ENCODE measurements around the gene GLUD1.
"Not testable (repeated sequence)": the region's sequence is repeated elsewhere in the genome, so short reads cannot be mapped to it uniquely, and the experiment has no call there.

Gene GLUD1

DNA sequence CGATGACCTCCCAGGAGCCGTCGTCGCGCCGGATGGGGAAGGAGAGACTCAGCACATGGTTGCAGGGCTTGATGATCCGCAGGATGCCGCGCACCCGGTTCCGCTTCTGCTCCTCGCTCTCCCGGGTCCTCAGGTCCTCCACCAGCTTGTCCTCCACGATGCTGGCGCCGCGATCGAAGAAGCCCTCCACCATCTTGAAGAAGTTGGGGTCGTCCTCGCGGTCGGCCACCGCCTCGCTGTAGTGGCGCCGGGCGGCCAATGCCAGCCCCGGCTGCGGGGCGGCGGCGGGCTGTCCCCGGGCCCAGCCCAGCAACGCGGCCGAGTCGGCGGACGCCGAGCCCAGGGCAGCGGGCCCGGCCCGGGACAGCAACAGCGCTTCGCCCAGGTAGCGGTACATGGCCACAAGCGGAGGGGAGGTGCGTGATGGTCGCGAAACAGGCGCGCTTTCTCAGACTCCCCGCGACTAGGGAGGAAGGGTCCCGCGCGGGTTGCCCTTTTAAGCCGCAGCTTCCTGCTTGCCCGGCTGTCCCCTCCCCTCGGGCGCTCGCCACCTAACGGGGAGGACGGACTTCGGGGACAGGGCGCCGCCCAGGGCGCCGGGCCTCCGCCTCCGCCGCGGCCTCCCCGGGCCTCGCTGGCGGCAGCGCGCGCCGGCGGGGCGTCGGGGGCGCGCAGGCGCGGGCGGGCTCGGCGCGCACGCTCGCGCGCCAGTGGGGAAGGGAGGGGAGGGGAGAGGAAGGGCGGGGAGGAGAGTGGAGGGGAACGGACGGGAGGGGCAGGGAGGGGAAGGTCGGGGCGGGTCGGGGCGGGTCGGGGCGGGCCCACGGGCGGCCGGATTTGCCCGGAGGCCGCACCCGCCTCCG lies at the start of gene GLUD1, which contains the start of gene SHLD2:
TSS of gene GLUD1 (minus strand) at position 471 of the 863 bp plus-strand sequence. CDS start at position 397, 74 bp downstream.
TSS of gene SHLD2 (plus strand) at position 834 of the 863 bp plus-strand sequence. CDS start 56,149 bp downstream, outside the sequence.
- peak; percentile 86 for DNase-seq (ENCODE audit: low read depth)

DNA sequence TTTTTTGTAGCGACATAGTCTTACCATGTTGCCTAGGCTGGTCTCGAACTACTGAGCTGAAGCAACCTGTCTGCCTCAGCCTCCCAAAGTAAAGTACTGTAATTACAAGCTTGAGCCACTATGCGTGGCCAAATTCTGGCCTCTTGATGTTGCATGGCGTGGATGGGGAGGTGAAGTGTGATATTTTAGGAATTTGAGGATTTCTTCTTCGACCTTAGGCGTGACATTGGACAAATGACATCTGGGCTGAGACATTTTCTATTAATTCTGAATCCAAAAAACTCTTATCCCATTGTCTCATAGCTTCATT lies 48.4 kb upstream of the GLUD1 start:
- not testable (repeated sequence) for DNase-seq (ENCODE audit: low read depth)

DNA sequence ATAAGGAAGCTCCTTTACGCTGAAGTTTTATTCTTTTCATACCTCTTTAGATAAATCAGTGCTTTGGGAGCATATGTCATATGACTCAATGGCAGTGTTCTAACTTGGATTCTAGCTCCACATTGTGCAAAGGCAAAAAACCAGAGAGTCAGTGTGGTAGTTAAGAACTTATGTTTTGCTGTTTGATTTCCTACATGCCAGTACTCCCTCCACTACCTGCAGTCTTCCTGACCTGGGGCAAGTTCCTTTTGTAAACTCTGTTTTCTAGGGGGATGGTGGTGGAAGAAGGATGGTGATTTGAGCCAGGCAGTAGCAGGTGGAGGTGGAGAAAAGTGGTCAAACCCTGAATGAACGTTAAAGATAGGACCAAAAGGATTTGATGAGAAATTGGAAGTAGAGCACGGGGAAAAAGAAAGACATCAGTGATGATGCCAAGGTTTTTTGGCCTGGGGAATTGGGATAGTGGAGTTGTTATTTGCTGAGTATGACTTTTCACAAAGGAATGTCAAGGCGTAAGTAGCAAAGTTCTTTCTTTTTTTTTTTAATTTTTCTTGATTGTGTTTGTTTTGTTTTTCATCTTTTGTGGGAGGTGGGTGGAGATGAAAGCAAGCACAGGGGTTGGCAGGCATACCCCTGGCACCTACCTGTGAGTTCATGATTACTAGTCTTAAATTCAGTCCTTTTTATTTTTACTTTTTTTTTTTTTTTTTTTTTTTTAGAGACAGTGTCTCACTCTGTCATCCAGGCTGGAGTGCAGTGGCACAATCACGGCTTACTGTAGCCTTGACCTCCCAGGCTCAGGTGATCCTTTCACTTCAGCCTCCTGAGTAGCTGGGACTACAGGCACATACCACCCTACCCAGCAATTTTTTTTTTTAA lies 47.8 kb upstream of the GLUD1 start:
- DNase-seq (ENCODE audit: low read depth), result not testable (repeated sequence)

DNA sequence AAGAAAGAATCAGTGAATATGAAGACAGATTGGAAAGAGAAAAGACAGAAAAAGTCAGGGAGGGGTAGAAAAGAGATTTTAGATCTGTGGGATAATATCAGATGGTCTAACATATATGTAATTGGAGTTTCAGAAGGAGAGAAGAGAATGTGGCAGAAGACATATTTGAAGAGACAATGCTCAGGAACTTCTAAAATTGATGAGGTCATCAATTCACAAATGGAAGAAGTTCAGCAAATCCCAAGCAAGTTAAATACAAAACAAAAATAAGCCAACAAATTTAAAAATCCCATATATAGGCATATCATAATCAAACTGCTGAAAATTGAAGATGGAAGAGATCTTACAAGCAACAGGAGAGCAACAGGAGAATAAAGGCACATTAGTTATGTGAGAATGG lies 42.8 kb upstream of the GLUD1 start:
- not testable (repeated sequence) for DNase-seq (ENCODE audit: low read depth)

DNA sequence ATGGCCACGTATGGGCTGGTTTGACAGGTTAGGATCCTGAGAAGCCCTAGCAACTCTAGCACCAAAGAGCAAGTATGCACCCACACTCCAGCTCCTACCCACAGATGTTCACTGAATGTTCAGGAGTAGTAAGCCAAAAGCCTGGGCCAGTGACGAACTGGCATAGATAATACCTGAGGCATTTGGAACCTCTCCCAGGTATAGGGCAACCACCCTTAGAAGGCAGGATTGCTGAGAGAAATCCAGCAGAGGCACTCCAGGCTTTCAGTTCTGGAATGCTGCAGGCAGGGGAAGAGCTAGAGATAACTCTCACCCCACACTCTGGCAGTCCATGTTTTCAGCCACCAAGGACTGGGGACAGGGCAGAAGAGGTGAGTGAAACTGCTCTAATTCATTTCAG lies 39.8 kb upstream of the GLUD1 start:
- DNase-seq (ENCODE audit: low read depth), result not testable (repeated sequence)

DNA sequence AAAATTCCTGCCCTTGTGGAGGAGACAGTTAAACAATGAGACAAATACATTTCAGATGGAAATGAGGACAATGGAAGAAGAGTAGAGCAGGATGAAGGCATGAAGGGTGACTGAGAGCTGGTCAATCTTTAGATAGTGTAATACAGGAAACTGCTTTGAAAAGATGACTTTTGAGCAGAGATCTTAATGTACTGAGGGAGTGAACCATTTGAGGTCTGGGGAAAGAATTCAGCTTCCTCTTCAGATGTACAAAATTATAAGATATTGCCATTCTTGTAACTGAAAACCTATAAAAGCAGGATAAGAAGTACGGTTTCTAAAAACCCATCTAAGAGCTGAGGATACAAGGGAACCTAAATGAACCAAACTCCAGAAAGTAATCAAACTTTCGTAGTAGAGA lies 39.3 kb upstream of the GLUD1 start:
- not testable (repeated sequence) for DNase-seq (ENCODE audit: low read depth)

DNA sequence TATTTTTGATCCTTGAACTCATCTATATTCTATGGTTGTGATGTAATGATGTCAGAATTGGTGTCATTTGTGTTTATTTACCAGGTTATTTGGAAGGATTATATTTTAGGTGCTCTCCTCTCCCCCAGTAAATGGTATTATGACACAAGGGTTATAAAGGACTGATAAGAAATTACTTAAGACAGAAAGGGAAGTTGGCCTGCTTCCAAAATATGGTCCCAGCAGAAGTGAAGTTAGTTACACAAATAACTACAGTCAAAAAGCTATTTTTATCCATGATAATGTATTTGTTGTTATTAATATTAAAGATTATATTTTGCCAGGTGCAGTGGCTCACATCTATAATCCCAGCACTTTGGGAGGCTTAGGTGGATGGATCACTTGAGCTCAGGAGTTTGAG lies 37.5 kb upstream of the GLUD1 start:
- DNase-seq (ENCODE audit: low read depth), result not testable (repeated sequence)

DNA sequence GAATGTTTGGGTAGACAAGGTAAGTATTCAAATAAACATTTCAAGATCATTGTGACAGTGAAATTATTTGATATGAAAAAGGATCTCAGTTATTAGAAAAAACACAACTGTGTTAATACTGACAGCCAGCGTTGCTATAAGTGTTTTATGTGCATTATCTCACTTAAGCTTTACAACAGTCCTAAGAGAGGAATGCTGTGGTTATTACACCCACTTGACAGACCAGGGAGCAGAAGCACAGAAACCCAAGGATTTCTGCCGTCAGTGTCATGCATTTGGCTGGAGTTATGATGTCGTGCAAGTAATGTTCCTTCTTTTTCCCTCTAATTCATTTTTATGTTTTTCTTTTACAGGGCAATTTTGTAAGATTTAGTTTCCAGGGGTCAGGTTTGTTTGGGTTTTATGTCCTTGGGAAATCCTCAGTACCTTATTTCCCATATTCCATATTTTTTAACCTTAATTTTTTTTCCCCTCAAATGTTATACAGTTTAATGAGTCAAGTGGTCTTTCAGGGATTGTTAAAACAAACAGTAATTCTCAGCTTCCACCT lies 33.0 kb upstream of the GLUD1 start:
- not testable (repeated sequence) for DNase-seq (ENCODE audit: low read depth)

DNA sequence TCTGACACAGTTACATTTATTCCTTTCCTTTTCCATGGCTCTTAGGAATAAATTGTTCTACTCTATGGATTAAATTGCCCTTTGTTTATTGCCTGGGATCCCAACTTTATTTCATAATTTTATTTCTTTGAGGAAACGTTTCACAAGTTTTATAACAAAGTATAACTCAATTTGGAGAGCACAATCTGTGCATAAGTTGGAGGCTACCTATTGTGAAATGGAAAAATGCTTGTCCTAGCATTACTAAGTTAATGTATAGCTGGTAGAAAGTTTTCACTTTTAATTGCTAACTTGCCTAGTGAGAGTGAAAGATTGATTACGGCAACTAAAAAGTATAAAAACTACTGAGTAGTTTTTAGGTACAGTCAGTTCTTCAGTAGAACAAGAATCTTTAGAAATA lies 32.4 kb upstream of the GLUD1 start:
- not testable (repeated sequence) for DNase-seq (ENCODE audit: low read depth)

DNA sequence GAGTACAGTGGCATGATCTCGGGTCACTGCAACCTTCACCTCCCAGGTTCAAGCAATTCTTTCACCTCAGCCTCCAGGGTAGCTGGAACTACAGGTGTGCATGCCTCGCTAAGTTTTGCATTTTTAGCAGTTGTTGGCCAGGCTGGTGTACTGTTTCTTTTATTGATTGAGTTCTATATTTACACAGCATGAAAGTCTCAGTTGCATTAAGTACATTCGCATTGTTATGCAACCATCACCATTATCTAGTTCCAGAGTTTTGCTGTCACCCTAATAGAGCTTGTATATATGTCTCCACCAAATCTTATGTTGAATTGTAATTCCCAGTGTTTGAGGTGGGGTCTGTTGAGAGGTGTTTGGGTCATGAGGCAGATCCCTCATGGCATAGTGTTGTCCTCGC lies 28.7 kb upstream of the GLUD1 start:
- DNase-seq (ENCODE audit: low read depth), result not testable (repeated sequence)

DNA sequence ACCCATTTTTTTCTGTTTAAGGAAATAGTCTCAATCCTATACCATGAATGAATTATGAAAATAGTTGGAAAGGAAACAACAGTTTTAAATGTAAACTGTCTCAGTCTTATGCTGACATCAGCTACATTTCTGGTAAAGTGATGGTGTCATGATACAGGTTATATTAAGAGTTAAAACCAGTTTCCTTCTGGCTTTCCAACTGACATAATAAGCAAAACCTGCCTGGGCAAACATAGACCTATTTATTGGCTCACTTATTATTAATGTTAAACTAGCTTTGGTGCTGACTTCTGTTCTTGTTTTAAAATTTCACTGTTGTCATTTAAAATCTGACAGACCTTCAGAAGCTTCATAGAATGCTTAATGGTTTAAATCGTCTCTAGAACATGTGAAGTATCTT lies 24.4 kb upstream of the GLUD1 start:
- DNase-seq (ENCODE audit: low read depth), result not testable (repeated sequence)

DNA sequence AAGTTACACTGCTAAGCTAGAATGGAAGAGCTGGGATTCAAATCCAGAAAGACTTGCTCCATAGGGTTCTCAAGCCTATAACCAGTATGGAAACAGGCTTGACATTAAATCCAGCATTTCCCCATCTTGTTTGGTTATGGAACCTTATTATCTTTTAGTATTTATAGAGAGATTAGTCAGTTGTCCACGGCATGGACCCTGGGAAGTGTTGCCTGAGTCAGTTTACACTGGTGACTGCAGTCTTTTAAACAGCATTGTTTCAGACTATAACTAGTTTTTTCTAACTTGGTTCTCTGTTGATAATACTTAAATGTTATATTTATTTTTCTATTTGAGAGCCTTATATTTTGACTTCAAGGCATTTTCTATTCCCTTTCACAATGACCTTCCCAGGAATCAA lies 23.5 kb upstream of the GLUD1 start:
- DNase-seq (ENCODE audit: low read depth), result not testable (repeated sequence)

DNA sequence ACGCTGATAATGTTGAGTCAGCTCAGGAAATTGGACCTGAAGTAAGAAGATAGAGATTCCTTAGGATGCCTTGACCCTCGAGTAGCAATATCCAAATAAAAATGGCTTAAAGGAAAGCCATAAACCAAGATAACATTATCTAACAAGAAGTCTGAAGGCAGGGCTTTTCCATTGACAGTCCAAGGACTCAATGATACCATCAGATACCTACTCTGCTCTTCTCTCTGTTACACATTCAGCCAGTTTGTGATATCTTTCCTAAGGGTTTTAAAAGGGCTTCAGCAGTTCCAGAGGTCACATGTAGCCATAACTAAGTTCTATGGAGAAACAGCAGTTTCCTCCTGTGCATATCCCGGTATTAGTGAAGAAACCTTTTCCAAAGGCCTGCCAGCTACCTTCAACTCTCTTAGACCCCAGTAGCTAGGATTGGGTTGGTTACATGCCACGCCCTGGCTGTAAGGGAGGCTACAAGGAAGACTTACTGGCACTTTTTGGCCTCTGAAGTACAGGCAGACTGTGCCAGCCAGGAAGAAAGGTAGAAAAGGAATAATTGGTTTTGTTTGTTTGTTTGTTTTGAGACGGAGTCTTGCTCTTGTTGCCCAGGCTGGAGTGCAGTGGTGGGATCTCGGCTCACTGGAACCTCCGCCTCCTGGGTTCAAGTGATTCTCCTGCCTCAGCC lies 10.9 kb upstream of the GLUD1 start:
- no peak for DNase-seq (ENCODE audit: low read depth)

DNA sequence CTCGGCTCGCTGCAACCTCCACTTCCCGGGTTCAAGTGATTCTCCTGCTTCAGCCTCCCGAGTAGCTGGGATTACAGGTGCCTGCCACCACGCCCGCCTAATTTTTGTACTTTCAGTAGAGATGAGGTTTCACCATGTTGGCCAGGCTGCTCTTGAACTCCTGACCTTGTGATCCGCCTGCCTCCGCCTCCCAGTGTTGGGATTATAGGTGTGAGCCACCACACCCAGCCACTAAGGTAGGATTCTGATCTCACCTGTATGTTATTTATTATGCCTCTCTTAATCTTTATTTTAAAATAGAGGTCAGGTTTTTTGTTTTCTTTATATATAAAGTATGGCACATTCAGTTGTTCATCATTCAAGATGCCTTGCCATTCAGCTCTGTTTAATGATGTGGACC lies 10.1 kb upstream of the GLUD1 start:
- DNase-seq (ENCODE audit: low read depth), result not testable (repeated sequence)

DNA sequence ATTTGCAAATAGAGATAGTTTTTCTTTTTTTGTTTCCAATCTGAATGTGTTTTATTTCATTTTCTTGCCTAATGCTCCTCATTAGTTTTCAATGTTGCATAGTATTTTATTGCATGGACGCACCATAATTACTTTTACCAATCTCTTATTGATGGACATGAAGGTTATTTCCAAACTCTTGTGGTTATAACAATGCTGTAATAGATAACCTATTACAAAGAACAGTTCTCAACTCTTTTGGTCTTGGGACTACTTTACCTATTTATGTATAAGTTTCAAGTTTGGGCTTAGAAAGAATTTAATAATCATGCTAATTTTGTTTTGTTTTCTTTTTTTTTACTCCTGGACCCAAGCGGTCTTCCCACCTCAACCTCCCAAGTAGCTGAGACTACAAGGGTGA lies 7.4 kb upstream of the GLUD1 start:
- DNase-seq (ENCODE audit: low read depth), result no peak

DNA sequence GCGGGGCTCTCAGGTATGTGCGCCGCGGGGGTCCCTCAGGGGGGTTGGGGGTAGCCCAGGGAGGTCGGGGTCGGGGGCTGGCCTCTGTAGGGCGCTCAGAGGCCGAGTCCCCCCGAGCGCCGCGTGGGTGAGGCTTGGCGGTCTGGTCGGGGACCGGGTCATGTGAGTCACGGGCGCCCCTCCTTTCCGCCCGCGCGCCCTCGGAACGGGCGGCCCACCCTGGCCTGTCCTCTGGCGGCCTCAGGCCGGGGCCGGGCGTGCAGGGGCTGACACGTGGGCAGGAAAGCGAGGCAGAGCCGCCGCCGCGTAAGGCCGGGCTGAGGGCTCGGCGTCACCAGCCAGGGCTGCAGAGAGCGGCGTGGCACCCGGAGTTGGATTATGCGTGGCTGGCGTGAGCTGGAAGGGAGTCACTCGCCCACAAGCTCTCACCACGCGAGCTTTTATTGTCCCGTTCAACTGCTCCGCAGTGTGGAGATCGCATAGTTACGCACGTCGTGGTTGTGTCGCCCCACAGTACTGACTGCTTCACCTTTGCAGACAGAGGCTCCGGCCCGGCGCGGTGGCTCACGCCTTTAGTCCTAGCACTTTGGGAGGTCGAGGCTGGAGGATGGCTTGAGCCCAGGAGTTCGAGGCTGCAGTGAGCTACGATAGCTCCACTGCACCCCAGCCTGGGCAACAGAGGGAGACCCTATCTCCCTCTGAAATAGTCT lies 748 bp upstream of the GLUD1 start:
- peak; percentile 74 for DNase-seq (ENCODE audit: low read depth)

DNA sequence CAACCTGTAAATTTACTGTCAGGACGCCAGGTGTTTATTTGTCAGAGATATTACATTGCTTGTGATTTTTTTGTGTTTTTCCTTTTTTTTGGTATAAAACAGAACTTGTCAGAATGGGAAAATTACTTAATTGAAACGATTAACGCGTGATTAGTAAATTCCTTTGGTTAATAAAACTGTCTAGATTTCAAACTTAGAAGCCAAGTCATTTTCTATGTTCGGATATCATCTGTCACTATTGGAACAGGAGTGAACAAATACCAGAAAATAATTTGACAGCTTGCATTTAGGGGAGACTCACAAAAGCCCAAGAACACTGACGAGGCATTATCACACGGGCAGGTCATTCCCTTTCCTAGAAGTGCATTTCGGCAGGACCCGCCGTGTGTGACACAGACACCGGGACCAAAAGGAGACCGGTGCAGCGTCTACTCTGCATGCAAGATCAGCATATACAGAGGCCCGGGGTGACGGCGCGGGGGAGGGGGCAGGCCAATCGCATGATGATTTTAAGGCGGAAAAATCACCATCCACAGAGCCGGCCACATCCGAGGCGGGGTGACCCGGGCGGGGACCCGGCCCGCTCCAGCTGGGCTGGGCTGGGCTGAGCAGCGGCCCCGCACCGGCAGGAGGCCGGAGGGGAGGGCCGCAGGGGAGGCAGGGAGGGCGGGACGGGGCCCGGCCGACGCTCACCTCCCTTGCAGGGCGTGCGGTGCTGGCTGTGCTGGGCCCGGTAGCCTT lies 841 bp downstream of the GLUD1 start:
- peak; percentile 66 for DNase-seq (ENCODE audit: low read depth)

DNA sequence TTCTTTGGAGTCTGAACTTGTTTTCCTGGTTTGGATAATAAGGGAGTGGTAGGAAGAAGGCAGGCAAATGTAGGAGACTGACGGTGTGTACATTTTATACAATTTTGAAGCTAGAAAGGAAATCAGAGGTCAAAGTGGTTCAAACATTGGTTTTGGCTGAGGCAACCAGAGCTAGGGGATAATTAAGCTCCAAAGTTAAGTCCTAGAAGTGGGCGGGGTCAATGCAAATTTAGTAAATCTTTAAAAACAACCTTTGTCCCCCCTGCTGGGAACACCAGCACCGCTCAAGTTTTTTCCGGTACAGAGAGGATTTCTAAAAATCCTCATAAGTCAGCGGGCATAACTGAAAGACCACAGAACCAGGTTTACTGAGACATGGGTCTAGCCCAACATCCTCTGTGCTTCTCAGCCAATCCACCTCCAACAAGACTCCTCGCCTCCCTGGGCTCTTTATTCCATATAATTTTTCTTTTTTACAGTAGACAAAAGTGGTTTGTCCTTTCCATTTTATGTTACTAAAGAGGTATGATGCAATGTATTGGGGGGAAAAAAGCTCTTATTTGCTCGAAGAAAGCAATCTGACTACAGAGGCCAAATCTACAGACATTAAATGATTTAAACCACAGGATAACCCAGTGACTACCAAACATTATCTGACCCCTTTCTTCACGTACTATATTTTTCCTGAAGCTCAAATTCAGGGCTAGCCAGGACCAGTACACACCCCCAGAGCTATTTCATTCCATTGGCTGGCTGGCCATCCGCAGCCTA lies 1.6 kb downstream of the GLUD1 start:
- no peak for DNase-seq (ENCODE audit: low read depth)

DNA sequence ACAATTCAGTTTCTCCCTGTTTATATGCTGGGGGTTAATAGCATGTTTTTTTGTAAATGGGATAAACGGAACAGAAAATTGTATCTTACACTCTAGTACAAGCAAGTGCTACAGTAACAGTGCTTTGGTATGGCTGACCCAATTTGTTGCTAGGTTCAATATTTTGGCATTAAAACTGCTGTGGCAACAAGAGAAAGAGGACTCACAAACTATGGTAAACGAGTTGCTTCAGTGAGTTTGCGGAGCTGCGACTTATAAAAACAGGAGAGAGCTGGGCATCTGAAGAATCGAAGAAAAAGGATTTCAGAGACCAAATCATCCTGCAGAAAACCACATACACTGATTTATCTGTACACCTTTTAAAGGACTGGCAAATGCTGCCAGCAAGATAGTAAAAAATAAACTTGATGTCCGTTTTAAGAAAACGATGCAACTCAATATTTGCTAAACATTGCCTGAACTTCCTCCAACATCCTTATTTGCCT lies 2.2 kb downstream of the GLUD1 start:
- no peak for DNase-seq (ENCODE audit: low read depth)

DNA sequence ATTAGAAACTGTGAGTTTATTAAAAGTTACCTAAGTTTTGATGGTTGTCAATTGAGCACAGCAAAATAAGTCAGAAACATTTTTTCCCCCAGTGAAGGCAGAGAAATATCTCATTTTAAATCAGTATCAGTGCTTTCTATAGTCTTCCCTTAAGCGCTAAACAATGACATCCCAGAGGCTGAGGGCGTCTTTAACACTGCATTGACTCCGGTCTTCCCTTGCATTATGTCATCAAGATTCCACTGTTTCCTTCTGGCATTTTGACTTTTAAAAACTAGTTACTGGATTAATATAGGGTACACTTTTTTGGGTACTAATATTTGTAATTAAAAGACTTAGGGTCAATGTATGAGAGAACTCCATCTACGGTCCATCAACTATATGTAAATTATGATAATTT lies 3.9 kb downstream of the GLUD1 start:
- DNase-seq (ENCODE audit: low read depth), result no peak
